GM12878 (cell line): ENCODE data around the gene MAST2. TPM values are rescaled to one million over a fixed set of nuclear protein-coding genes. Genes with fewer than 3 reads are reported as not detected.
A peak's percentile ranks its signal among the peaks of the same experiment; 100 is the strongest.

Source experiments
- ATAC-seq: fragments of 200-7000 bp; cut with Tn5 transposase; 3 replicates; pipeline ENCODE4 v1.9.1; 2020; ENCODE audit warnings: mild to moderate bottlenecking, moderate library complexity
- BruUV-seq: library from RNA; stranded (reverse); fragments of 400-500 nt; replicated peaks from 2 replicates; lab custom pipeline; 2021; lab: Mats Ljungman, UMichigan
- CTCF ChIA-PET: fragments of 300-600 bp; sonication (Branson Sonifier 250); formaldehyde crosslinking; extraction: SDS; loops from one replicate; lab custom pipeline; 2021; ENCODE audit warnings: inconsistent platforms; lab: Yijun Ruan, JAX
- POLR2A ChIA-PET: fragments of 350-600 bp; formaldehyde crosslinking; extraction: SDS; loops from one replicate; lab custom pipeline; 2021; ENCODE audit warnings: inconsistent platforms; lab: Charles Lee
- RAD21 ChIA-PET: fragments of 300-600 bp; sonication (Branson Sonifier 250); formaldehyde crosslinking; loops from one replicate; lab custom pipeline; 2023; ENCODE audit warnings: antibody characterized with exemption; ENCODE audit not compliant: unreplicated experiment; lab: Charles Lee
- SMC1A ChIA-PET: fragments of 300-600 bp; sonication (Branson Sonifier 250); formaldehyde crosslinking; loops from one replicate; lab custom pipeline; 2023; ENCODE audit not compliant: unreplicated experiment, uncharacterized antibody; lab: Charles Lee
- DNase-seq: peaks from one replicate; pipeline ENCODE4 v3.0.0-alpha.2; 2011; ENCODE audit warnings: low read depth, low spot score
- FAIRE-seq: peaks from 3 replicates; lab custom pipeline; 2011; peaks lifted over from hg19 to GRCh38; lab: Jason Lieb, UNC
- H2AFZ ChIP-seq: 2 replicates; pipeline ENCODE4 v1.6.0; 2011; ENCODE audit warnings: low read depth, low read length, control low read depth; ENCODE audit not compliant: control insufficient read depth
- H3K27ac ChIP-seq: 2 replicates; pipeline ENCODE4 v1.5.1; 2011; ENCODE audit warnings: control low read depth; ENCODE audit not compliant: control insufficient read depth, insufficient read depth
- H3K27me3 ChIP-seq, 2 experiments: replicated peaks in 1 of 2; 2 replicates each; pipeline versions ENCODE4 v1.6.0 to v1.6.1; 2011; ENCODE audit warnings: low read length in 1 of 2; ENCODE audit not compliant: control insufficient read depth in 2 of 2, insufficient read depth in 2 of 2
- H3K36me3 ChIP-seq, 2 experiments: 2 replicates each; pipeline ENCODE4 v1.5.1; 2011; ENCODE audit warnings: low read length in 1 of 2; ENCODE audit not compliant: control insufficient read depth in 2 of 2, insufficient read depth in 2 of 2
- H3K4me1 ChIP-seq: 2 replicates; pipeline ENCODE4 v1.6.1; 2011; ENCODE audit warnings: mild to moderate bottlenecking, low read length, moderate library complexity, mixed read lengths; ENCODE audit not compliant: control insufficient read depth, insufficient read depth
- H3K4me2 ChIP-seq: 2 replicates; pipeline ENCODE4 v1.6.0; 2011; ENCODE audit warnings: control low read depth; ENCODE audit not compliant: control insufficient read depth, insufficient read depth
- H3K4me3 ChIP-seq: fragments of 200-600 bp; sonication (generic); 2 replicates; pipeline ENCODE4 v1.5.1; 2016
- H3K79me2 ChIP-seq: 2 replicates; pipeline ENCODE4 v1.6.0; 2011; ENCODE audit warnings: low read length; ENCODE audit not compliant: control insufficient read depth, insufficient read depth
- H3K9ac ChIP-seq: 2 replicates; pipeline ENCODE4 v1.8.0; 2011; ENCODE audit warnings: low read length, control low read depth, mixed read lengths; ENCODE audit not compliant: control insufficient read depth, insufficient read depth
- H3K9me3 ChIP-seq: replicated peaks from 3 replicates; pipeline ENCODE4 v1.5.1; 2011; ENCODE audit warnings: mild to moderate bottlenecking, low read length; ENCODE audit not compliant: control insufficient read depth, insufficient read depth
- H4K20me1 ChIP-seq: 2 replicates; pipeline ENCODE4 v1.6.0; 2011; ENCODE audit not compliant: control insufficient read depth, insufficient read depth
- KDM1A ChIP-seq: fragments of 200-600 bp; sonication (generic); IDR thresholded peaks from 2 replicates; pipeline ENCODE4 v1.6.1; 2016; ENCODE audit warnings: borderline replicate concordance
- MEF2B ChIP-seq: fragments of 450-650 bp; IDR thresholded peaks from 2 replicates; pipeline ENCODE4 v1.6.1; 2018; ENCODE audit warnings: mild to moderate bottlenecking, moderate library complexity; ENCODE audit not compliant: partially characterized antibody, poor library complexity, severe bottlenecking
- WGBS: methylation state at CpG from one replicate; pipeline ENCODE4 v1.1.6; 2016; ENCODE audit warnings: low lambda C conversion rate; ENCODE audit not compliant: insufficient replicate concordance, insufficient coverage; ENCODE audit errors: missing lambda C conversion rate; 5-methylcytosine and 5-hydroxymethylcytosine counted together
- in situ Hi-C: fragments of 300-500 bp; cut with MboI; formaldehyde crosslinking; loops from 9 replicates; pipeline ENCODE4 v1.14.3; 2018; ENCODE audit warnings: mixed read lengths
- intact Hi-C: fragments of 100-400 bp; cut with micrococcal nuclease; formaldehyde crosslinking; loops from one replicate; pipeline ENCODE4 v1.14.2; 2022; ENCODE audit not compliant: unreplicated experiment
- polyA plus RNA-seq, 11 experiments: library from polyadenylated mRNA; depleted of rRNA in 4 of 11; unstranded in 6 of 11; stranded (reverse) in 5 of 11; fragments of >200 nt; fragmentation: Nextera tagmentation in 4 of 11; fragmentation: Illumina TruSeq in 1 of 11; extraction: Ambion mirVana in 4 of 11; extraction: Trizol in 1 of 11; gene quantifications; 1 replicate in 1 of 11; 2 replicates in 10 of 11; pipeline versions ENCODE4 v1.2.1 to v1.2.3, GENCODE V29; 2011 to 2016; ENCODE audit warnings: inconsistent platforms in 2 of 11, missing spikeins in 2 of 11, low read depth in 1 of 11
- total RNA-seq, 4 experiments: library from RNA; depleted of rRNA in 3 of 4; stranded (reverse); fragments of >200 nt in 3 of 4; fragmentation: Illumina TruSeq in 1 of 4; extraction: Trizol in 1 of 4; gene quantifications; 2 replicates each; pipeline versions ENCODE4 v1.2.1 to v1.2.3, GENCODE V29; 2013 to 2021
- TF ChIP-seq, protein P1 (sequence below): IDR thresholded peaks from 2 replicates; pipeline ENCODE4 v1.6.1; 2011; ENCODE audit warnings: low read depth, low read length, improper control_type of control experiment, borderline replicate concordance

The MAST2 gene
- total and polyA plus RNA-seq, 10 of the 15 experiments (the other 5 are each of a cell fraction or from before 2014, with no cell fraction given): 1.0 to 28.7 (median 13.8) TPM

GRCh38 chr1:45913731-45914501 is 110.5 kb downstream of the MAST2 start:
- ChIA-PET RAD21 (interaction anchor here (0.6 to 2.4 kb wide), 5 partner anchors 12 to 574 kb away, joined by 3 to 5 read pairs (median 3); partner anchors contain the start of gene TOE1), SMC1A (interaction anchor here (0.7 to 2.1 kb wide), 11 partner anchors 10 to 99 kb away, joined by 3 to 5 read pairs (median 3); no protein-coding TSS in a partner anchor), CTCF (interaction anchor here (0.7 to 1.2 kb wide), 3 partner anchors 9 to 17 kb away, joined by 3 to 6 read pairs (median 3); no protein-coding TSS in a partner anchor), POLR2A (interaction anchor here (1.1 to 1.9 kb wide), 2 partner anchors 9 to 32 kb away, joined by 3 to 4 read pairs; no protein-coding TSS in a partner anchor)
- WGBS: 95% methylated on average over 4 of the region's 4 CpGs
- no peak for DNase-seq
- Histone ChIP-seq H3K36me3 (no peaks in the 10 kb centered on the region; a peak in 1 of 4 replicates), H4K20me1 (no peaks in the 10 kb centered on the region), H3K4me1 (peaks cover 3% of the 10 kb centered on the region; the same call in 1 of the 2 replicates), H2AFZ (no peak overlapping the region), H3K4me2 (no peak overlapping the region), H3K4me3 (no peak overlapping the region), H3K9ac (no peak overlapping the region), H3K27me3 (no peaks in the 10 kb centered on the region), H3K27ac (no peak overlapping the region), H3K79me2 (no peaks in the 10 kb centered on the region), H3K9me3 (no peaks in the 10 kb centered on the region)
- no peak for ATAC-seq
- in situ Hi-C loops: no loop called here
- FAIRE-seq: no peak
- TSS peak; percentile 44 for BruUV-seq
- intact Hi-C loops: no loop called here
- TF ChIP-seq MEF2B: no peak

- Histone ChIP-seq H3K4me2 (no peak overlapping the region), H4K20me1 (no peaks in the 10 kb centered on the region), H3K4me3 (no peak overlapping the region), H3K36me3 (no peaks in the 10 kb centered on the region; a peak in 1 of 4 replicates), H3K27me3 (no peaks in the 10 kb centered on the region), H3K27ac (no peak overlapping the region), H3K9ac (no peak overlapping the region), H3K4me1 (peaks cover 3% of the 10 kb centered on the region; the same call in 1 of the 2 replicates), H2AFZ (no peak overlapping the region), H3K79me2 (no peaks in the 10 kb centered on the region), H3K9me3 (no peaks in the 10 kb centered on the region)
- ATAC-seq (no peak), DNase-seq (no peak), FAIRE-seq (no peak)
- TF ChIP-seq, protein P1, sequence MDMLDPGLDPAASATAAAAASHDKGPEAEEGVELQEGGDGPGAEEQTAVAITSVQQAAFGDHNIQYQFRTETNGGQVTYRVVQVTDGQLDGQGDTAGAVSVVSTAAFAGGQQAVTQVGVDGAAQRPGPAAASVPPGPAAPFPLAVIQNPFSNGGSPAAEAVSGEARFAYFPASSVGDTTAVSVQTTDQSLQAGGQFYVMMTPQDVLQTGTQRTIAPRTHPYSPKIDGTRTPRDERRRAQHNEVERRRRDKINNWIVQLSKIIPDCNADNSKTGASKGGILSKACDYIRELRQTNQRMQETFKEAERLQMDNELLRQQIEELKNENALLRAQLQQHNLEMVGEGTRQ: no peak
- no peak for TF ChIP-seq KDM1A
- ChIA-PET POLR2A (interaction anchor here (0.6 kb wide), 1 partner anchor 334 kb away, joined by 3 read pairs; no protein-coding TSS in a partner anchor), SMC1A (interaction anchor here (0.7 to 2.1 kb wide), 3 partner anchors 11 to 52 kb away, joined by 3 to 5 read pairs (median 3); no protein-coding TSS in a partner anchor), CTCF (interaction anchor here (0.7 kb wide), 1 partner anchor 18 kb away, joined by 3 read pairs; no protein-coding TSS in a partner anchor), RAD21 (interaction anchor here (1.0 to 2.4 kb wide), 2 partner anchors 11 to 35 kb away, joined by 3 to 5 read pairs; no protein-coding TSS in a partner anchor)
- intact Hi-C loops: no loop called here
- no TSS peak for BruUV-seq
- 100% methylated on average over 1 of the region's 1 CpG for WGBS
- in situ Hi-C loops: no loop called here
Measured at GRCh38 chr1:45914836-45915235, 111.4 kb downstream of the MAST2 start.
